ENCODE results near the gene VSTM4.

DNA sequence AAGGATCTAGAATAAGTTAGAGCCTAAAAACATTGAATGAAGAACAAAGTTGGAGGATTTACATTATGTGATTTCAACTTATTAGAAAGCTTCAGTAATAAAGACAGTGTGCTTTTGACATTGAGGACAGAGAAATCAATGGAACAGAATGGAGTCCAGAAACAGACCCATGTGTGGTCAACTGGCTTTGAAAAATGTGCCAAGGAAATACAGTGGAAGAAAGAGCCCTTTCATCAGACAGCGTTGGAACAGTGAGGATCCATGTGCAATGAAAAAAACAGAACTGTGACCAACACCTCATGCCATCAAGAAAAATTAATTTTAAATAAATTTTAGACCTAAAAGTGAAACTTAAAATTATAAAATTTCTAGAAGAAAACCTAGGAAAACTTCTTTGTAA lies 125.1 kb downstream of the VSTM4 start:
- TF ChIP-seq, protein P1, sequence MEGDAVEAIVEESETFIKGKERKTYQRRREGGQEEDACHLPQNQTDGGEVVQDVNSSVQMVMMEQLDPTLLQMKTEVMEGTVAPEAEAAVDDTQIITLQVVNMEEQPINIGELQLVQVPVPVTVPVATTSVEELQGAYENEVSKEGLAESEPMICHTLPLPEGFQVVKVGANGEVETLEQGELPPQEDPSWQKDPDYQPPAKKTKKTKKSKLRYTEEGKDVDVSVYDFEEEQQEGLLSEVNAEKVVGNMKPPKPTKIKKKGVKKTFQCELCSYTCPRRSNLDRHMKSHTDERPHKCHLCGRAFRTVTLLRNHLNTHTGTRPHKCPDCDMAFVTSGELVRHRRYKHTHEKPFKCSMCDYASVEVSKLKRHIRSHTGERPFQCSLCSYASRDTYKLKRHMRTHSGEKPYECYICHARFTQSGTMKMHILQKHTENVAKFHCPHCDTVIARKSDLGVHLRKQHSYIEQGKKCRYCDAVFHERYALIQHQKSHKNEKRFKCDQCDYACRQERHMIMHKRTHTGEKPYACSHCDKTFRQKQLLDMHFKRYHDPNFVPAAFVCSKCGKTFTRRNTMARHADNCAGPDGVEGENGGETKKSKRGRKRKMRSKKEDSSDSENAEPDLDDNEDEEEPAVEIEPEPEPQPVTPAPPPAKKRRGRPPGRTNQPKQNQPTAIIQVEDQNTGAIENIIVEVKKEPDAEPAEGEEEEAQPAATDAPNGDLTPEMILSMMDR (IDR thresholded peaks at IDR 0.05; ENCODE audit: poor library complexity) = no peak
- TF ChIP-seq EZH2 (IDR thresholded peaks at IDR 0.05; ENCODE audit: borderline replicate concordance) = no peak

All from hepatocyte (in vitro differentiated cells).